Measurements from ENCODE around the gene VSIR.

Gene VSIR

DNA sequence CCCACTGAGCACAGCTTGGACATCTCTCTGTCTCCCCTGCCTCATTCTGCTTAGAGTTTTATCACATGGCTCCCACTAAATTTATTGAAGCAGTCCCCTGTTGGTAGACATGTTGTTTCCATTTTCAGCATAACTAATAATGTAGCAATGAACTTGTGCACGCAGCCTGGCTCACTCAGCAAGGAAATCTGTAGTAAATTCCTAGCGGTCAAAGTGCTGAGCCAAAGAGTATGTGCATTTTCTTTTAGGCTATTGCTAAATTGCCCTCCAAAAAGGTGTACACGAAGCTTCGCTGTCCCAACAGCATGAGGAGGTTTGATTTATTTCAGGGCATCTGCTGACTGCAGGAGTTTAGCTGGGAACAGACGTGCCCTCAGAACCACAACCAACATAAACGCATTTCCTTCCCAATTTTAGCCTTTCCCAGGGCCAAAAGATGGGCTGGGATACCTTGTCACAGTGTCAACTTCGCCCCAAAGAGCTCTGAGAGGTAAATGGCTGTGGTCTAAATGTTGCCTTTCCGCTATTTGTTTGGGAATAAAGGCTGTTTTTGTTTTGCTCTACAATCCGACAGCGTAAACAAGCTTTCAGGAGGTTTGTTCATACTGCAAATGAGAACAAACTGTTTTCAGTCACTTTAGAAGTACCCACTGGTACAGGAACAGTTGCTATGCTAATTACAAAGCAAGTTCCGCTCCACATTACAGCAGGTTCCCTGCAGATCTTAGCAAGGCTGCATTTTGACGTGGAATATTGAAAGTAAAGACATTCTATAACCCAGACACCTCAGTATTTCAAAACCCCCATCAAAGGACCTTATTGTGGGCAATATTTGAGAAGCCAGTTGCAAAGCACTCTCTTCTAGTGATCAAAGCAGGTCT lies 16.8 kb downstream of the VSIR start:
- no peak for DNase-seq
- no peak overlapping the region for H3K18ac ChIP-seq (ENCODE audit: low read depth in 1 of 2, low read length in 2 of 2)
- H4K8ac ChIP-seq (ENCODE audit: low read length), result no peak overlapping the region
- H3K23ac ChIP-seq (ENCODE audit: low read length in 2 of 2), result no peak overlapping the region
- no peak overlapping the region for H3K9ac ChIP-seq (ENCODE audit: low read length)
- H3K4ac ChIP-seq (ENCODE audit: low read depth in 1 of 2, low read length in 2 of 2), result no peak overlapping the region
- H3K4me2 ChIP-seq (ENCODE audit: low read length, poor library complexity, severe bottlenecking), result no peak overlapping the region
- WGBS, result 77% methylated on average over 9 of the region's 12 CpGs
- no peak overlapping the region for H3K27ac ChIP-seq (ENCODE audit: low read length, poor library complexity, severe bottlenecking)
- no peak overlapping the region for H2BK15ac ChIP-seq (ENCODE audit: low read depth, poor library complexity, severe bottlenecking)
- no peak overlapping the region for H2BK5ac ChIP-seq (ENCODE audit: low read depth, low read length, poor library complexity, severe bottlenecking)
- H3K4me3 ChIP-seq (ENCODE audit: insufficient read depth in 1 of 2, low read depth in 1 of 2, low read length in 2 of 2), result no peak overlapping the region
- H2BK12ac ChIP-seq (ENCODE audit: low read length in 2 of 2), result no peak overlapping the region
- H2BK120ac ChIP-seq (ENCODE audit: low read depth, low read length), result no peak overlapping the region
- H3K79me1 ChIP-seq (replicated peaks; ENCODE audit: low read length, poor library complexity, severe bottlenecking), result no peaks in the 10 kb centered on the region
- H3K4me1 ChIP-seq (ENCODE audit: control insufficient read depth, insufficient read depth, low read depth, low read length), result peaks cover 4% of the 10 kb centered on the region
- no peak overlapping the region for H2AFZ ChIP-seq (ENCODE audit: low read depth, low read length)
- peaks cover 0 to 32% of the 10 kb centered on the region in 2 experiments for H3K36me3 ChIP-seq (ENCODE audit: control insufficient read depth in 1 of 2, insufficient read depth in 2 of 2, low read depth in 1 of 2, low read length in 2 of 2)
- no peak overlapping the region for H4K91ac ChIP-seq (ENCODE audit: low read length)
- H3K14ac ChIP-seq (ENCODE audit: low read length in 2 of 2), result no peak overlapping the region
- H2AK5ac ChIP-seq (ENCODE audit: low read length, severe bottlenecking), result no peak overlapping the region
- peaks cover 2 to 57% of the 10 kb centered on the region in 2 experiments for H3K27me3 ChIP-seq (ENCODE audit: control insufficient read depth in 1 of 2, insufficient read depth in 1 of 2, low read length in 2 of 2)
- H3K9me3 ChIP-seq (ENCODE audit: control insufficient read depth, low read length), result no peaks in the 10 kb centered on the region

- Histone ChIP-seq H2BK15ac (ENCODE audit: low read depth, poor library complexity, severe bottlenecking) (no peak overlapping the region), H3K9ac (ENCODE audit: low read length) (no peak overlapping the region), H3K36me3 (ENCODE audit: control insufficient read depth in 1 of 2, insufficient read depth in 2 of 2, low read depth in 1 of 2, low read length in 2 of 2) (peaks cover 0 to 29% of the 10 kb centered on the region in 2 experiments), H3K27ac (ENCODE audit: low read length, poor library complexity, severe bottlenecking) (no peak overlapping the region), H3K4me2 (ENCODE audit: low read length, poor library complexity, severe bottlenecking) (no peak overlapping the region), H3K23ac (ENCODE audit: low read length in 2 of 2) (peak overlapping the region in 1 of 2 experiments; percentile 71), H3K4me1 (ENCODE audit: control insufficient read depth, insufficient read depth, low read depth, low read length) (peaks cover 4% of the 10 kb centered on the region), H3K9me3 (ENCODE audit: control insufficient read depth, low read length) (no peaks in the 10 kb centered on the region), H2AK5ac (ENCODE audit: low read length, severe bottlenecking) (no peak overlapping the region), H3K14ac (ENCODE audit: low read length in 2 of 2) (no peak overlapping the region), H4K91ac (ENCODE audit: low read length) (no peak overlapping the region), H3K27me3 (ENCODE audit: control insufficient read depth in 1 of 2, insufficient read depth in 1 of 2, low read length in 2 of 2) (peaks cover 2 to 57% of the 10 kb centered on the region in 2 experiments), H2BK12ac (ENCODE audit: low read length in 2 of 2) (no peak overlapping the region), H3K79me1 (replicated peaks; ENCODE audit: low read length, poor library complexity, severe bottlenecking) (no peaks in the 10 kb centered on the region), H3K4ac (ENCODE audit: low read depth in 1 of 2, low read length in 2 of 2) (no peak overlapping the region), H3K18ac (ENCODE audit: low read depth in 1 of 2, low read length in 2 of 2) (no peak overlapping the region), H2AFZ (ENCODE audit: low read depth, low read length) (no peak overlapping the region), H2BK5ac (ENCODE audit: low read depth, low read length, poor library complexity, severe bottlenecking) (no peak overlapping the region), H3K4me3 (ENCODE audit: insufficient read depth in 1 of 2, low read depth in 1 of 2, low read length in 2 of 2) (no peak overlapping the region), H2BK120ac (ENCODE audit: low read depth, low read length) (no peak overlapping the region), H4K8ac (ENCODE audit: low read length) (no peak overlapping the region)
- WGBS, result 88% methylated on average over 16 of the region's 16 CpGs
- no peak for DNase-seq
These were observed 18.0 kb downstream of the VSIR start for GRCh38 chr10:71755179-71755879.

DNA sequence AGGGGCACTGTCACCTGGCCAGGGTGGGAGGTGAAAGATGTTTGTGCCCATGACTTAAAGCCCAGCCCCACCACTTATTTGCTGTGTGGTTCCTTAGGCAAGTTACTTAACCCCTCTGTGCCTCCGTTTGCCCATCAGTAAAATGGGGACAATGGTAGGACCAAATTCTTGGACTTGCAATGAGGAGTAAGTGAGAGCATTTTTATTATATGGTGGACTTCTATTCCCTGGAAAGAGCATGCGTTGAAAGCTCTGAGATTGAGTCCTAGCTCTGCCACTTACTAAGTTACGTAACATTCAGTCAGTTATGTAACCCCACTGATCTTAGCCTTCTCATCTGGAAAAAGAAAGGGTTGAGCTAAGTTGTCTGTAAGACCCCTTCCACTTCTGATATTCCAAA lies 18.8 kb downstream of the VSIR start:
- H4K8ac ChIP-seq (ENCODE audit: low read length), result no peak overlapping the region
- peaks cover 2 to 60% of the 10 kb centered on the region in 2 experiments for H3K27me3 ChIP-seq (ENCODE audit: control insufficient read depth in 1 of 2, insufficient read depth in 1 of 2, low read length in 2 of 2)
- DNase-seq, result no peak
- H2BK5ac ChIP-seq (ENCODE audit: low read depth, low read length, poor library complexity, severe bottlenecking), result no peak overlapping the region
- no peak overlapping the region for H3K4ac ChIP-seq (ENCODE audit: low read depth in 1 of 2, low read length in 2 of 2)
- 93% methylated on average over 3 of the region's 3 CpGs for WGBS
- H3K4me3 ChIP-seq (ENCODE audit: insufficient read depth in 1 of 2, low read depth in 1 of 2, low read length in 2 of 2), result no peak overlapping the region
- H3K27ac ChIP-seq (ENCODE audit: low read length, poor library complexity, severe bottlenecking), result no peak overlapping the region
- H3K14ac ChIP-seq (ENCODE audit: low read length in 2 of 2), result no peak overlapping the region
- H3K23ac ChIP-seq (ENCODE audit: low read length in 2 of 2), result no peak overlapping the region
- H3K18ac ChIP-seq (ENCODE audit: low read depth in 1 of 2, low read length in 2 of 2), result no peak overlapping the region
- H3K79me1 ChIP-seq (replicated peaks; ENCODE audit: low read length, poor library complexity, severe bottlenecking), result no peaks in the 10 kb centered on the region
- no peak overlapping the region for H3K9ac ChIP-seq (ENCODE audit: low read length)
- H3K9me3 ChIP-seq (ENCODE audit: control insufficient read depth, low read length), result no peaks in the 10 kb centered on the region
- H2BK120ac ChIP-seq (ENCODE audit: low read depth, low read length), result no peak overlapping the region
- no peak overlapping the region for H2BK12ac ChIP-seq (ENCODE audit: low read length in 2 of 2)
- H3K4me1 ChIP-seq (ENCODE audit: control insufficient read depth, insufficient read depth, low read depth, low read length), result peaks cover 4% of the 10 kb centered on the region
- no peak overlapping the region for H2AK5ac ChIP-seq (ENCODE audit: low read length, severe bottlenecking)
- H3K4me2 ChIP-seq (ENCODE audit: low read length, poor library complexity, severe bottlenecking), result no peak overlapping the region
- H4K91ac ChIP-seq (ENCODE audit: low read length), result no peak overlapping the region
- H3K36me3 ChIP-seq (ENCODE audit: control insufficient read depth in 1 of 2, insufficient read depth in 2 of 2, low read depth in 1 of 2, low read length in 2 of 2), result peaks cover 0 to 29% of the 10 kb centered on the region in 2 experiments
- H2BK15ac ChIP-seq (ENCODE audit: low read depth, poor library complexity, severe bottlenecking), result no peak overlapping the region
- no peak overlapping the region for H2AFZ ChIP-seq (ENCODE audit: low read depth, low read length)

GRCh38 chr10:71753960-71754505 lies 19.3 kb downstream of the VSIR start:
- Histone ChIP-seq H3K23ac (ENCODE audit: low read length in 2 of 2) (no peak overlapping the region), H3K4me2 (ENCODE audit: low read length, poor library complexity, severe bottlenecking) (no peak overlapping the region), H4K8ac (ENCODE audit: low read length) (no peak overlapping the region), H3K18ac (ENCODE audit: low read depth in 1 of 2, low read length in 2 of 2) (no peak overlapping the region), H3K9ac (ENCODE audit: low read length) (no peak overlapping the region), H3K4me3 (ENCODE audit: insufficient read depth in 1 of 2, low read depth in 1 of 2, low read length in 2 of 2) (no peak overlapping the region), H3K27ac (ENCODE audit: low read length, poor library complexity, severe bottlenecking) (no peak overlapping the region), H2AK5ac (ENCODE audit: low read length, severe bottlenecking) (no peak overlapping the region), H2AFZ (ENCODE audit: low read depth, low read length) (no peak overlapping the region), H3K4ac (ENCODE audit: low read depth in 1 of 2, low read length in 2 of 2) (no peak overlapping the region), H2BK5ac (ENCODE audit: low read depth, low read length, poor library complexity, severe bottlenecking) (no peak overlapping the region), H2BK12ac (ENCODE audit: low read length in 2 of 2) (no peak overlapping the region), H2BK15ac (ENCODE audit: low read depth, poor library complexity, severe bottlenecking) (no peak overlapping the region), H3K14ac (ENCODE audit: low read length in 2 of 2) (no peak overlapping the region), H3K9me3 (ENCODE audit: control insufficient read depth, low read length) (no peaks in the 10 kb centered on the region), H3K4me1 (ENCODE audit: control insufficient read depth, insufficient read depth, low read depth, low read length) (peaks cover 4% of the 10 kb centered on the region), H4K91ac (ENCODE audit: low read length) (no peak overlapping the region), H3K36me3 (ENCODE audit: control insufficient read depth in 1 of 2, insufficient read depth in 2 of 2, low read depth in 1 of 2, low read length in 2 of 2) (peaks cover 0 to 29% of the 10 kb centered on the region in 2 experiments), H3K79me1 (replicated peaks; ENCODE audit: low read length, poor library complexity, severe bottlenecking) (no peaks in the 10 kb centered on the region), H3K27me3 (ENCODE audit: control insufficient read depth in 1 of 2, insufficient read depth in 1 of 2, low read length in 2 of 2) (peaks cover 2 to 65% of the 10 kb centered on the region in 2 experiments), H2BK120ac (ENCODE audit: low read depth, low read length) (no peak overlapping the region)
- WGBS, result 74% methylated on average over 6 of the region's 8 CpGs
- DNase-seq, result no peak

Data from mesenchymal stem cell (in vitro differentiated cells and primary cell).